Activated naive CD4-positive, alpha-beta T cell treated with anti-CD3 and anti-CD28 coated beads, Interleukin-2, amount 50 U/mL, for 16 hours (primary cell): Measurements from ENCODE around the gene TJP3.

Experiments used
- DNase-seq: peaks from one replicate; pipeline ENCODE4 v3.0.0-alpha.2; 2020

Gene TJP3

GRCh38 chr19:3716147-3716668 is 8.0 kb downstream of the TJP3 start:
- no peak for DNase-seq

- DNase-seq = no peak
These were observed 11.7 kb downstream of the TJP3 start for GRCh38 chr19:3719868-3720267.

DNA sequence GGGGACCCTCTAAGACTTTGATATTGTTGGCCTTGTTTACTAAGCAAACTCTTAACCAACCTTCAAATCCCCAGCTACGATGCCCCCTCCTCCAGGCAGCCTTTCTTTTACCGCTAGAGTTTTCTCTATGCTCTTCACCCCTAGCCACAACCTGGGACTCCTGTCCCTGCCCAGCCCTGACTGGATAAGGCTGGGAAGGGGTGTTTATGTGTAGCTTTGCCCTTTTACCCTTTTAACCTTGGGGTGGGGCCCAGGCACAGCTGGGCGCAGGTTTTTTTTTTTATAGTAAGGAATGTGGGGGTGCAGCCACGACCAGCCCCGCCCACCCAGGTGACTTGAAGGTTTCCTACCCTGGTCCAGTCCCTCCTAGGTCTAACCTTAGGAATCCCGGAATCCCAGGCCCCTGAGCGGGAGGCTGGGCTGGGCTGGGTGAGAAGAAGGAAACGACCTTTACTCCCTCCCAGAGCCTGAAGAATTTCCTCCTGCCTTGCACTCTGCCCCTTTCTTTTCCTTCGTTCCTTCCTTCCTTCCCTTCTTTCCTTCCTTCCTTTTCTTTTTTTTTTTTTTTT is 12.2 kb downstream of the TJP3 start:
- DNase-seq = no peak

GRCh38 chr19:3721131-3721886 is 13.1 kb downstream of the TJP3 start:
- DNase-seq = peak; percentile 92

GRCh38 chr19:3721887-3722442 is 13.8 kb downstream of the TJP3 start:
- no peak for DNase-seq

- DNase-seq = no peak
These were observed 14.4 kb downstream of the TJP3 start for GRCh38 chr19:3722443-3723109.

DNA sequence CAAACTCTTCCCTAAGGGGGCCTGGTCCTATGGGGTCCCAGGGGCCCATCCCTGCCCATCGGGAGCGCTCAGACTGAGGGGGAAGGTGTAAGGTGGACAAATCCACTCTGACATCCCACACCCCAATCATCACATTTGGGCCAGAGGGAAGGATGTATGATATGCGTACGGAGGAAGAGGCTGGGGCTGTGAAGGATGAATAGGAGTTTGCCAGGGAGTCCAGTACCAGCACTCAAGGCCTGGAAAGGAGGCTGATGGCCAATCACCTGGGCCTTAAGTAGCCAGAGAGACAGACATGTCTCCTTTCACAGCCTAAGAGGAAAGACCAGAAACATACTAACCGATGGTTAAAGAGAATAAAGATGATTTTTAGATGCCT is 14.9 kb downstream of the TJP3 start:
- DNase-seq = no peak

- no peak for DNase-seq
These were observed 15.7 kb downstream of the TJP3 start for GRCh38 chr19:3723883-3724282.

DNA sequence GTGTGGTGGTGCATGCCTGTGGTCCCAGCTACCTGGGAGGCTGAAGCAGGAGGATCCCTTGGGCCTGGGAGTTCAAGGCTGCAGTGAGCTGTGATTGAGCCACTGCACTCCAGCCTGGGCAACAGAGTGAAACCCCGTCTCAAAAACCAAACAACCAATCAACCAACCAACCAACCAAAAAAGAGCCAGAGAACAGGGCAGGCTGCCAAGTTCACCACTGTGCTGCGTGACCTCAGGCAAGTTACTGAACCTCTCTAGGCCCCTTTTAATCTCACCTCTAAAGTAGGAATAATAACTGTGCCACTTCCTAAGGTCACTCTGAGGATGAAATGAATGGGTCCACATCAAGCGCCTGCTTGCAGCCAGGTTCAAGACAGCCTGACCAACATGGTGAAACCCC is 16.9 kb downstream of the TJP3 start:
- no peak for DNase-seq

- DNase-seq = no peak
These were observed 17.6 kb downstream of the TJP3 start for GRCh38 chr19:3725640-3726310.

DNA sequence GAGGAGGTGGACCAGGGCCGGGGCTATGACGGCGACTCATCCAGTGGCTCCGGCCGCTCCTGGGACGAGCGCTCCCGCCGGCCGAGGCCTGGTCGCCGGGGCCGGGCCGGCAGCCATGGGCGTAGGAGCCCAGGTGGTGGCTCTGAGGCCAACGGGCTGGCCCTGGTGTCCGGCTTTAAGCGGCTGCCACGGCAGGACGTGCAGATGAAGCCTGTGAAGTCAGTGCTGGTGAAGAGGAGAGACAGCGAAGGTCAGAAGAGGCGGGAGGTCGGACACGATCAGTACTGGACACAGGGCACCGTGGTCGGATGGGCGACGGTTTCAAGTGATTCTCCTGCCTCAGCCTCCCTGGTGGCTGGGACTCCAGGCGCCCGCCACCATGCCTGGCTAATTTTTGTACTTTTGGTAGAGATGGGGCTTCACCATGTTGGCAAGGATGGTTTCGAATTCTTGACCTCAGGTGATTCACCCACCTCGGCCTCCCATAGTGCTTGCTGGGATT is 22.3 kb downstream of the TJP3 start:
- no peak for DNase-seq

- DNase-seq = no peak
These were observed 23.9 kb downstream of the TJP3 start for GRCh38 chr19:3732108-3732507.

DNA sequence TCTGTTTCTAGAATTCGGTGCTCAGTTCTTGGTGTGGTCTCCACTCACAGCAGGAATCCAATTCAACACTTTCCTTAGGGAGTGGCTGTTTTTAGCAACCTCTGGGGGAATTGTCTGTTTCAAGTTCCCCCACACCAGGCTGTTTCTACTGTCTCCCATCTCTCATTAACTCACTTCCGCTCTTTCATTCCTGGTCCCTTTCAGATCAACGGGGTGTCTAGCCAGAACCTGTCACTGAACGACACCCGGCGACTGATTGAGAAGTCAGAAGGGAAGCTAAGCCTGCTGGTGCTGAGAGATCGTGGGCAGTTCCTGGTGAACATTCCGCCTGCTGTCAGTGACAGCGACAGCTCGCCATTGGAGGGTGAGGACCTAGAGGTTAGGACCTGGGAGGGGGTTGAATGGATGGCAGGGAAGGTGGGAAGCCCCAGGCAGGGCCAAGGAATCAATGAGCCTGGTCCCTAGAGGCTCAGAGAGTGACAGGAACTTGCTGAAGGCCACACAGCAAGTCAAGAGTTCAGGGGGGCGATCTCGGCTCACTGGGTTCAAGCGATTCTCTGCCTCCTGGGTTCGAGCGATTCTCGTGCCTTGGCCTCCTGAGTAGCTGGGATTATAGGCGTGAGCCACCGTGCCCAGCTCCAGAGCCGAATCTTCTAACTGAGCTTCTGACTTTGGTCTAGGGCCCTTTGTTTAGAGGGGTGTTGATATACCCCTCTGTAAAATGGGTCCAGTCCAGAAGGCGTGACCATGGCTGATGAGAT is 25.5 kb downstream of the TJP3 start:
- no peak for DNase-seq

- DNase-seq = no peak
These were observed 26.1 kb downstream of the TJP3 start for GRCh38 chr19:3734310-3734600.

DNA sequence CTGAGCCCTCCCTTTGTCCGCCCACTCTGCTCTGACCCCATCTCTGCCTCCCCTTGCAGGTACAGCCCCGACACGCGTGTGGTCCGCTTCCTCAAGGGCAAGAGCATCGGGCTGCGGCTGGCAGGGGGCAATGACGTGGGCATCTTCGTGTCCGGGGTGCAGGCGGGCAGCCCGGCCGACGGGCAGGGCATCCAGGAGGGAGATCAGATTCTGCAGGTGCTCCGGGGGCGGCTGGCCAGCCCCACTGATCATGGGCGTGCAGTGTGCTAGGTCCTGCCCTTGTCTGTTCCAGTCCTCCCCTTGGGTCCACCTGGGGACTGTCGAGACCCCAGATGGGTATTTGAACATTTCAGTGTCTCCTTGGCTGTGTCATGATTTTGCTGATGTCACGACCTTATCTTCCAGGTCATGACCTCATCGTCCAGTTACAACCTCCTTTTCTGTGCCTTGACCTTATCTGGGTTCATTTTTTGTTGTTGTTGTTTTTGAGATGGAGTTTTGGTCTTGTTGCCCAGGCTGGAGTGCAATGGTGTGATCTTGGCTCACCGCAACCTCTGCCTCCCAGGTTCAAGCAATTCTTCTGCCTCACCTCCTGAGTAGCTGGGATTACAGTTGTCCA is 28.0 kb downstream of the TJP3 start:
- DNase-seq = no peak

GRCh38 chr19:3737487-3738205 is 29.5 kb downstream of the TJP3 start:
- DNase-seq = no peak

DNA sequence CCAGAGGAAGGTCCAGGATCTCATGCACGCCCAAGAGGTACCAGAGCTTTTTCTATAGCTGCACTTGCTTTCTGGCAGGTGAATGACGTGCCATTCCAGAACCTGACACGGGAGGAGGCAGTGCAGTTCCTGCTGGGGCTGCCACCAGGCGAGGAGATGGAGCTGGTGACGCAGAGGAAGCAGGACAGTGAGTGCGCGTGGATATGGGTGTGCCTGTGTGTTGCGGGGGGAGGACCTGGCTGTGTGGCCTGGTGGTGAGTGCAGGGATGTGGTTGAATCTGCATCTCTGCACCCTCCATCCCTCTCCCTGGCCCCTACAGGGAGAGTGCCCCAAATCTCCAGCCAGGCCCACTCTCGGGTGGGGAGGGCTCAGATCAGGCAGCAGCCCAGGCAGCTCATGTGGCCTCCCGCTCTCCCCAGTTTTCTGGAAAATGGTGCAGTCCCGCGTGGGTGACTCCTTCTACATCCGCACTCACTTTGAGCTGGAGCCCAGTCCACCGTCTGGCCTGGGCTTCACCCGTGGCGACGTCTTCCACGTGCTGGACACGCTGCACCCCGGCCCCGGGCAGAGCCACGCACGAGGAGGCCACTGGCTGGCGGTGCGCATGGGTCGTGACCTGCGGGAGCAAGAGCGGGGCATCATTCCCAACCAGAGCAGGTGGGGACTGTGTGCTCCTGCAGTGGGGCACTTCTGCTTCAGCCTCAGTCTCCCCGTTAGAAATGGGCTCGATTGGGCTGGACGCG is 30.5 kb downstream of the TJP3 start:
- no peak for DNase-seq

- DNase-seq = no peak
These were observed 32.2 kb downstream of the TJP3 start for GRCh38 chr19:3740431-3740830.

- no peak for DNase-seq
These were observed 35.3 kb downstream of the TJP3 start for GRCh38 chr19:3743486-3743885.

DNA sequence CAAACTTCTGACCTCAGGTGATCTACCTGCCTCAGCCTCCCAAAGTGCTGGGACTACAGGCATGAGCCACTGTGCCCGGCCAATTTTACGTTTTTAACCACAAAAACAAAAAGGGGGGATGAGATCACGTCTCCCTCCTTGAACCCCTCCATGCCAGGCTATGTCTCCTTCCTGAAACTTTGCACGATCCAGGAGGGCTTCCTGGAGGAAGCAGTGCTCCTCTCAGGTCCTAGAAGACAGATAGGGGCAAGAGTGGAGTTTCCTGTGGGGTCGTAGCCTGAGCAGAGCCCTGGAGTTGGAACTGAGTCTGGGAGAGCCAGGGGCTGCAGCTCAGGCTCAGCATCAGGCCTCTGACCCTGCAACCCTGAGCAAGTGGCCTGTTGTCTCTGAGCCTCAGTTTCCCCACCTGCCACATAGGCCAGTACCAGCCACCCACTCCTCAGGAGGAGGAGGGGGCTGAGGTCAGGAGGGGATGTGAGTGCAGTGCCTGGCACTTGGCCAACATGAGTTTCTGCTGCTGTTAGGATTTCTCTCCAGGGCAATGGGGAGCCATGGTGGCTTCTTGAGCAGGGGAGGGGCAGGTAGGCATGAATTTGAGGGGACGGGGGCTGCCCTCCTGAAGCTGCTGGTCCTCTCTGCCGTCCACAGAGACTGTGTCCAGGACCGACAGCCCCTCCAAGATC is 37.3 kb downstream of the TJP3 start:
- DNase-seq = no peak
